Endothelial cell of umbilical vein (primary cell): ENCODE data around the gene RPL39. TPM values are rescaled to one million over a fixed set of nuclear protein-coding genes. Genes with fewer than 3 reads are reported as not detected.

ENCODE experiments used
- BruUV-seq: library from RNA; stranded (reverse); fragments of 400-500 nt; replicated peaks from 2 replicates; lab custom pipeline; 2021; lab: Mats Ljungman, UMichigan
- CTCF ChIA-PET: fragments of 300-600, 350-600 bp; sonication (Branson Sonifier 250); formaldehyde crosslinking; loops from one replicate; lab custom pipeline; 2021; ENCODE audit warnings: antibody characterized with exemption, inconsistent platforms; lab: Charles Lee
- POLR2A ChIA-PET: fragments of 300-600, 350-600 bp; sonication (Branson Sonifier 250); formaldehyde crosslinking; loops from one replicate; lab custom pipeline; 2021; ENCODE audit warnings: antibody characterized with exemption, inconsistent platforms; lab: Charles Lee
- DNase-seq: peaks from one replicate; pipeline ENCODE4 v3.0.0-alpha.2; 2011; ENCODE audit warnings: low read depth, low spot score
- FAIRE-seq: peaks from 2 replicates; lab custom pipeline; 2011; peaks lifted over from hg19 to GRCh38; lab: Jason Lieb, UNC
- H2AFZ ChIP-seq: 2 replicates; pipeline ENCODE4 v1.6.0; 2012; ENCODE audit warnings: low read depth, low read length, control low read depth, inconsistent platforms
- H3K27ac ChIP-seq: 2 replicates; pipeline ENCODE4 v1.5.1; 2011; ENCODE audit warnings: low read depth, mild to moderate bottlenecking, control low read depth, low read length, moderate library complexity; ENCODE audit not compliant: insufficient read depth
- H3K27me3 ChIP-seq, 2 experiments: 2 replicates each; pipeline versions ENCODE4 v1.6.0 to v1.6.1; 2011; ENCODE audit warnings: low read length in 2 of 2, mixed read lengths in 1 of 2; ENCODE audit not compliant: control insufficient read depth in 2 of 2, insufficient read depth in 2 of 2
- H3K36me3 ChIP-seq, 2 experiments: 2 replicates in 1 of 2; 3 replicates in 1 of 2; pipeline ENCODE4 v1.5.1; 2011; ENCODE audit warnings: low read length in 2 of 2, mild to moderate bottlenecking in 1 of 2, moderate library complexity in 1 of 2; ENCODE audit not compliant: control insufficient read depth in 2 of 2, insufficient read depth in 2 of 2; ENCODE audit errors: extremely low read depth in 1 of 2
- H3K4me1 ChIP-seq: 3 replicates; pipeline ENCODE4 v1.5.1; 2011; ENCODE audit warnings: mild to moderate bottlenecking, low read length; ENCODE audit not compliant: control insufficient read depth, insufficient read depth; ENCODE audit errors: extremely low read depth
- H3K4me2 ChIP-seq: 2 replicates; pipeline ENCODE4 v1.6.1; 2011; ENCODE audit warnings: low read length, control low read depth, mixed read lengths; ENCODE audit not compliant: insufficient read depth
- H3K4me3 ChIP-seq, 3 experiments: fragments of 200-600 bp in 1 of 3; sonication (generic), shearing (Covaris generic) in 1 of 3; replicated peaks in 1 of 3; 2 replicates each; pipeline ENCODE4 v1.5.1; 2011 to 2016; ENCODE audit warnings: control low read depth in 3 of 3, low read length in 3 of 3, mild to moderate bottlenecking in 2 of 3, inconsistent platforms in 1 of 3, low read depth in 1 of 3, moderate library complexity in 1 of 3; ENCODE audit not compliant: insufficient read depth in 1 of 3
- H3K79me2 ChIP-seq: 2 replicates; pipeline ENCODE4 v1.6.0; 2012; ENCODE audit warnings: low read length, inconsistent platforms; ENCODE audit not compliant: control insufficient read depth, insufficient read depth
- H3K9ac ChIP-seq: replicated peaks from 2 replicates; pipeline ENCODE3; 2011; ENCODE audit warnings: low read length, control low read depth; ENCODE audit not compliant: insufficient read depth; ENCODE audit errors: extremely low read depth
- H3K9me1 ChIP-seq: replicated peaks from 3 replicates; pipeline ENCODE4 v1.6.0; 2011; ENCODE audit warnings: mild to moderate bottlenecking, low read length; ENCODE audit not compliant: control insufficient read depth, insufficient read depth; ENCODE audit errors: extremely low read depth
- H3K9me3 ChIP-seq: replicated peaks from 2 replicates; pipeline ENCODE4 v1.5.1; 2012; ENCODE audit warnings: low read length, inconsistent platforms; ENCODE audit not compliant: control insufficient read depth, insufficient read depth
- H4K20me1 ChIP-seq: replicated peaks from 2 replicates; pipeline ENCODE3; 2011; ENCODE audit warnings: mild to moderate bottlenecking, low read length; ENCODE audit not compliant: control insufficient read depth, insufficient read depth; ENCODE audit errors: extremely low read depth
- EZH2 ChIP-seq: IDR thresholded peaks from 2 replicates; pipeline ENCODE4 v1.6.1; 2012; ENCODE audit warnings: borderline replicate concordance, low read depth, mild to moderate bottlenecking, moderate library complexity, low read length, inconsistent platforms; ENCODE audit not compliant: severe bottlenecking
- FOS ChIP-seq: IDR thresholded peaks from 2 replicates; pipeline ENCODE4 v1.6.1; 2011; ENCODE audit warnings: mild to moderate bottlenecking, low read length, moderate library complexity, borderline replicate concordance; ENCODE audit not compliant: insufficient read depth
- GATA2 ChIP-seq: IDR thresholded peaks from 2 replicates; pipeline ENCODE4 v1.7.0; 2011; ENCODE audit warnings: low read depth, mild to moderate bottlenecking, moderate library complexity, mixed read lengths, low read length; ENCODE audit not compliant: insufficient read length, insufficient read depth
- JUN ChIP-seq: IDR thresholded peaks from 2 replicates; pipeline ENCODE4 v1.6.1; 2011; ENCODE audit warnings: borderline replicate concordance, low read depth; ENCODE audit not compliant: insufficient read length, insufficient read depth
- MYC ChIP-seq: IDR thresholded peaks from one replicate; pipeline ENCODE4 v1.6.1; 2011; ENCODE audit warnings: mild to moderate bottlenecking, low read depth, low read length
- POLR2A ChIP-seq: IDR thresholded peaks from 2 replicates; pipeline ENCODE4 v1.6.1; 2012; ENCODE audit warnings: low read depth, mild to moderate bottlenecking, control low read depth, low read length
- POLR2AphosphoS5 ChIP-seq: IDR thresholded peaks from 2 replicates; pipeline ENCODE4 v1.6.1; 2012; ENCODE audit warnings: low read depth, mild to moderate bottlenecking, control low read depth, low read length, moderate library complexity; ENCODE audit not compliant: insufficient read depth
- dilution Hi-C: fragments of 300-500 bp; cut with MboI; formaldehyde crosslinking; loops from one replicate; pipeline ENCODE4 v1.15.0; 2019; ENCODE audit warnings: low sequenced_read_pairs; ENCODE audit not compliant: extremely low pct_ligation_motif_present
- intact Hi-C: fragments of 100-400 bp; cut with micrococcal nuclease; formaldehyde crosslinking; loops from one replicate; pipeline ENCODE4 v1.10.0; 2022
- polyA plus RNA-seq, 4 experiments: library from polyadenylated mRNA; depleted of rRNA in 3 of 4; stranded (reverse) in 3 of 4; unstranded in 1 of 4; fragments of >200 nt; gene quantifications; 2 replicates each; pipeline versions ENCODE4 v1.2.1 to v1.2.3, GENCODE V29; 2011 to 2012; ENCODE audit warnings: missing spikeins in 1 of 4
- total RNA-seq: library from RNA; stranded (reverse); gene quantifications from 2 replicates; pipeline ENCODE4 v1.2.3, GENCODE V29; 2021
- TF ChIP-seq, protein P1 (sequence below): IDR thresholded peaks from 2 replicates; pipeline ENCODE4 v1.6.1; 2011; ENCODE audit not compliant: insufficient read depth, insufficient read length
- TF ChIP-seq, protein P2 (sequence below), 2 donors: IDR thresholded peaks; 1 replicate in 1 of 2; 2 replicates in 1 of 2; pipeline ENCODE4 v1.5.1; 2011; ENCODE audit warnings: low read length in 2 of 2, mild to moderate bottlenecking in 2 of 2, moderate library complexity in 2 of 2, control low read depth in 1 of 2, inconsistent platforms in 1 of 2, low read depth in 1 of 2; ENCODE audit not compliant: insufficient read depth in 1 of 2; ENCODE audit errors: extremely low read depth in 1 of 2

RPL39 gene
- total and polyA plus RNA-seq, 2 donors (not counting 3 experiments of a cell fraction or from before 2014, with no cell fraction given): 1,305 to 1,516 TPM

DNA sequence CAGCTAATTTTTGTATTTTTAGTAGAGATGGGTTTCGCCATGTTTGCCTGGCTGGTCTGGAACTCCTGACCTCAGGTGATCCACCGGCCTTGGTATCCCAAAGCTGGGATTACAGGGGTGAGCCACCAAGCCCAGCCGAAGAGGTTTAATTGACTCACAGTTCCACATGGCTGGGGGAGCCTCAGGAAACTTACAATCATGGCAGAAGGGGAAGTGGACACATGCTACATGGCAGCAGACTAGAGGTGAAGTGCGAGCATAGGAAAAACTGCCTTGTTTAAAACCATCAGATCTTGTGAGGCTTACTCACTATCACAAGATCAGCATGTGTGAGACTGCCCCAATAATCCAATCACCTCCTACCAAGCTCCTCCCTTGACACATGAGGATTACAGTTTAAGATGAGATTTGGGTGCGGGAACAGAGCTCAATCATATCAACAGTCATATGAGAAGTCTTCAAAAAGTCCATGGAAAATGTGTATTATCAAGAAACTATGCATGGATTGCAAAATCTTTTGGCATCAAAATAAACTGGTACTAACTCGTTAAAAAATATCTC is 25.8 kb upstream of the RPL39 start:
- H3K9me3 ChIP-seq: no peaks in the 10 kb centered on the region
- no peak overlapping the region for H3K4me3 ChIP-seq
- no peaks in the 10 kb centered on the region for H3K36me3 ChIP-seq
- no TSS peak for BruUV-seq
- H3K9ac ChIP-seq: no peak overlapping the region
- no peak overlapping the region for H3K27ac ChIP-seq
- no peaks in the 10 kb centered on the region for H3K4me1 ChIP-seq
- no peak overlapping the region for H2AFZ ChIP-seq
- ChIA-PET CTCF (no interaction called here), POLR2A (no interaction called here)
- H4K20me1 ChIP-seq: no peaks in the 10 kb centered on the region
- FAIRE-seq (no peak), DNase-seq (no peak)
- dilution Hi-C loops: no loop called here
- intact Hi-C loops: no loop called here
- no peak for TF ChIP-seq MYC
- no peak for TF ChIP-seq FOS
- H3K27me3 ChIP-seq: no peaks in the 10 kb centered on the region
- no peaks in the 10 kb centered on the region for H3K79me2 ChIP-seq
- H3K4me2 ChIP-seq: no peak overlapping the region
- no peaks in the 10 kb centered on the region for H3K9me1 ChIP-seq

DNA sequence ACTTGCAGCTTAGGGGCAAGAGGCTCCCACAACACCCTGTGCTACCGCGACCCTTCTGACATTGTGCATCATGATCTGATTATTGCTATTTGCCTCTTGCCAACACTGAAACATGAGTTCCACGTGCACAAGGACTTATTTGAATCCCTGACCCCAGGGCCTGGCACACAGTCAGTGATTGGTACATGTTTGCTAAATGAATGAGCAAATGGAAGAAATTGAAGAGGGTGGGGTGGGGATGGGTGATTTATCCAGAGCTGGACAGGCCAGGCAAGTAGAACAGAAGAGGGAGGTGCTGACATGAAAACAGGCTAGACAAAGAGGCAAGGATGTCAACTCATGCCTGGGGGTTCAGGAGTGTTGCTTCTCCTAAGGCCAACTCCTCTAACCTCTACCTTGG is 24.9 kb upstream of the RPL39 start:
- dilution Hi-C loops (no loop called here), intact Hi-C loops (no loop called here)
- ChIA-PET POLR2A (no interaction called here), CTCF (no interaction called here)
- Histone ChIP-seq H3K36me3 (no peaks in the 10 kb centered on the region), H3K9ac (no peak overlapping the region), H3K27me3 (no peaks in the 10 kb centered on the region), H3K9me1 (no peaks in the 10 kb centered on the region), H3K4me3 (no peak overlapping the region), H3K4me1 (no peaks in the 10 kb centered on the region), H3K9me3 (no peaks in the 10 kb centered on the region), H3K4me2 (no peak overlapping the region), H4K20me1 (no peaks in the 10 kb centered on the region), H2AFZ (no peak overlapping the region), H3K27ac (no peak overlapping the region), H3K79me2 (no peaks in the 10 kb centered on the region)
- no peak for FAIRE-seq
- no peak for TF ChIP-seq FOS
- TF ChIP-seq JUN: no peak
- TF ChIP-seq POLR2A: no peak
- TF ChIP-seq POLR2AphosphoS5: no peak
- no peak for TF ChIP-seq EZH2
- TF ChIP-seq MYC: no peak
- TF ChIP-seq, protein P1, sequence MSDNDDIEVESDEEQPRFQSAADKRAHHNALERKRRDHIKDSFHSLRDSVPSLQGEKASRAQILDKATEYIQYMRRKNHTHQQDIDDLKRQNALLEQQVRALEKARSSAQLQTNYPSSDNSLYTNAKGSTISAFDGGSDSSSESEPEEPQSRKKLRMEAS: no peak
- TF ChIP-seq GATA2: no peak
- TF ChIP-seq, protein P2, sequence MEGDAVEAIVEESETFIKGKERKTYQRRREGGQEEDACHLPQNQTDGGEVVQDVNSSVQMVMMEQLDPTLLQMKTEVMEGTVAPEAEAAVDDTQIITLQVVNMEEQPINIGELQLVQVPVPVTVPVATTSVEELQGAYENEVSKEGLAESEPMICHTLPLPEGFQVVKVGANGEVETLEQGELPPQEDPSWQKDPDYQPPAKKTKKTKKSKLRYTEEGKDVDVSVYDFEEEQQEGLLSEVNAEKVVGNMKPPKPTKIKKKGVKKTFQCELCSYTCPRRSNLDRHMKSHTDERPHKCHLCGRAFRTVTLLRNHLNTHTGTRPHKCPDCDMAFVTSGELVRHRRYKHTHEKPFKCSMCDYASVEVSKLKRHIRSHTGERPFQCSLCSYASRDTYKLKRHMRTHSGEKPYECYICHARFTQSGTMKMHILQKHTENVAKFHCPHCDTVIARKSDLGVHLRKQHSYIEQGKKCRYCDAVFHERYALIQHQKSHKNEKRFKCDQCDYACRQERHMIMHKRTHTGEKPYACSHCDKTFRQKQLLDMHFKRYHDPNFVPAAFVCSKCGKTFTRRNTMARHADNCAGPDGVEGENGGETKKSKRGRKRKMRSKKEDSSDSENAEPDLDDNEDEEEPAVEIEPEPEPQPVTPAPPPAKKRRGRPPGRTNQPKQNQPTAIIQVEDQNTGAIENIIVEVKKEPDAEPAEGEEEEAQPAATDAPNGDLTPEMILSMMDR (IDR thresholded peaks at IDR 0.05; ENCODE audit: extremely low read depth in 1 of 2, insufficient read depth in 1 of 2, low read depth in 1 of 2, low read length in 2 of 2): no peak
- DNase-seq: no peak
- no TSS peak for BruUV-seq
